Fibroblast of the aortic adventitia (primary cell): ENCODE measurements around the gene JAK2. TPM values are rescaled to one million over a fixed set of nuclear protein-coding genes. Genes with fewer than 3 reads are reported as not detected.

Source experiments
- DNase-seq: peaks from one replicate; pipeline ENCODE4 v3.0.0-alpha.2; 2010; ENCODE audit warnings: low read depth
- H3K4me3 ChIP-seq: 2 replicates; pipeline ENCODE4 v1.5.1; 2011; ENCODE audit warnings: low read depth, mild to moderate bottlenecking, control low read depth, low read length, moderate library complexity
- CTCF ChIP-seq: IDR thresholded peaks from 2 replicates; pipeline ENCODE4 v1.5.1; 2011; ENCODE audit warnings: mild to moderate bottlenecking, low read length, control low read depth, inconsistent platforms; ENCODE audit not compliant: insufficient read depth
- total RNA-seq: library from RNA; depleted of rRNA; stranded (reverse); fragments of >200 nt; gene quantifications from 2 replicates; pipeline ENCODE4 v1.2.3, GENCODE V29; 2012; ENCODE audit warnings: low replicate concordance

JAK2 gene
- total RNA-seq, 1 donor, result 19.2 TPM

- TF ChIP-seq CTCF, result no peak
- peak overlapping the region; percentile 79 for H3K4me3 ChIP-seq
- peak; percentile 46 for DNase-seq
Observed at GRCh38 chr9:4986296-4986695, 1.2 kb downstream of the JAK2 start.

- H3K4me3 ChIP-seq, result peak overlapping the region; percentile 79
- no peak for TF ChIP-seq CTCF
- DNase-seq, result no peak
Observed at GRCh38 chr9:4986783-4987182, 1.7 kb downstream of the JAK2 start.

- DNase-seq, result peak; percentile 80
- TF ChIP-seq CTCF, result peak; percentile 77
- no peak overlapping the region for H3K4me3 ChIP-seq
Observed at GRCh38 chr9:4987961-4988421, 2.9 kb downstream of the JAK2 start.

- H3K4me3 ChIP-seq, result no peak overlapping the region
- DNase-seq, result no peak
- TF ChIP-seq CTCF, result no peak
Observed at GRCh38 chr9:4992872-4993271, 7.8 kb downstream of the JAK2 start.

- no peak for TF ChIP-seq CTCF
- DNase-seq, result no peak
Observed at GRCh38 chr9:4994166-4994890, 9.3 kb downstream of the JAK2 start.

GRCh38 chr9:4997196-4997595 lies 12.1 kb downstream of the JAK2 start:
- H3K4me3 ChIP-seq, result no peak overlapping the region
- no peak for DNase-seq
- TF ChIP-seq CTCF, result no peak

More at GRCh38 chr9:4994166-4994890, 9.3 kb downstream of the JAK2 start:
- no peak overlapping the region for H3K4me3 ChIP-seq

GRCh38 chr9:4997631-4998030 lies 12.6 kb downstream of the JAK2 start:
- TF ChIP-seq CTCF, result no peak
- DNase-seq, result no peak
- no peak overlapping the region for H3K4me3 ChIP-seq
